ENCODE data around the gene DLG1. TPM values are rescaled to one million over a fixed set of nuclear protein-coding genes. Genes with fewer than 3 reads are reported as not detected.

The DLG1 gene
- total and polyA plus RNA-seq, 2 experiments from 2014 or later, result 27.6 to 98.0 TPM

- TF ChIP-seq ZNF462 (CRISPR knock-in tag; IDR thresholded peaks at IDR 0.05), result no peak
These were observed 233.6 kb downstream of the DLG1 start (continued) for GRCh38 chr3:197064771-197065170.

GRCh38 chr3:197062446-197062845 is 236.0 kb downstream of the DLG1 start:
- H3K27me3 Mint-ChIP-seq (ENCODE audit: insufficient read depth, low read depth, poor library complexity), result peaks cover 5% of the 10 kb centered on the region
- H3K9me2 ChIP-seq (ENCODE audit: insufficient read depth), result no peaks in the 10 kb centered on the region
- no peak overlapping the region for H3K4me2 ChIP-seq
- H3K27ac ChIP-seq (ENCODE audit: low read depth), result no peak overlapping the region
- H3F3A ChIP-seq (replicated peaks; ENCODE audit: low read depth), result no peaks in the 10 kb centered on the region
- H3K4me1 Mint-ChIP-seq, result no peaks in the 10 kb centered on the region
- no peak overlapping the region for H3K4me3 ChIP-seq
- no peaks in the 10 kb centered on the region for H3K9me3 Mint-ChIP-seq
- no peak for ATAC-seq
- H4K20me1 ChIP-seq (replicated peaks; ENCODE audit: insufficient read depth), result no peaks in the 10 kb centered on the region; the same call in 1 of the 2 replicates
- no peak overlapping the region for H3K27ac Mint-ChIP-seq
- TF ChIP-seq ZNF462 (CRISPR knock-in tag; IDR thresholded peaks at IDR 0.05), result no peak
- no peak for TF ChIP-seq CREB1 (CRISPR knock-in tag; IDR thresholded peaks at IDR 0.05; ENCODE audit: low read depth)
- no peak for TF ChIP-seq REST (IDR thresholded peaks at IDR 0.05; ENCODE audit: unreplicated experiment)
- no peak for TF ChIP-seq EZH2phosphoT487 (IDR thresholded peaks at IDR 0.05; ENCODE audit: unreplicated experiment)
- H3K27me3 ChIP-seq (ENCODE audit: insufficient read depth), result no peaks in the 10 kb centered on the region
- no peak overlapping the region for H2AFZ ChIP-seq
- H3K36me3 ChIP-seq (ENCODE audit: insufficient read depth), result peaks cover 3% of the 10 kb centered on the region; the same call in 1 of the 2 replicates
- H3K36me3 Mint-ChIP-seq (ENCODE audit: low read depth), result peaks cover 51% of the 10 kb centered on the region
- H3K4me1 ChIP-seq (ENCODE audit: insufficient read depth), result no peaks in the 10 kb centered on the region
- no peak for DNase-seq (ENCODE audit: low spot score)
- no peak overlapping the region for H3K4me3 Mint-ChIP-seq
- H3K79me2 ChIP-seq (replicated peaks; ENCODE audit: insufficient read depth), result no peaks in the 10 kb centered on the region
